GM21423 (cell line): ENCODE measurements around the gene SPESP1.
"Not testable (repeated sequence)": the region's sequence is repeated elsewhere in the genome, so short reads cannot be mapped to it uniquely, and the experiment has no call there.

Experiments
- ATAC-seq: cut with Tn5 transposase; IDR thresholded peaks from one replicate; pipeline ENCODE4 v1.9.1; 2021; ENCODE audit warnings: mild to moderate bottlenecking, moderate library complexity; ENCODE audit not compliant: unreplicated experiment

The SPESP1 gene

DNA sequence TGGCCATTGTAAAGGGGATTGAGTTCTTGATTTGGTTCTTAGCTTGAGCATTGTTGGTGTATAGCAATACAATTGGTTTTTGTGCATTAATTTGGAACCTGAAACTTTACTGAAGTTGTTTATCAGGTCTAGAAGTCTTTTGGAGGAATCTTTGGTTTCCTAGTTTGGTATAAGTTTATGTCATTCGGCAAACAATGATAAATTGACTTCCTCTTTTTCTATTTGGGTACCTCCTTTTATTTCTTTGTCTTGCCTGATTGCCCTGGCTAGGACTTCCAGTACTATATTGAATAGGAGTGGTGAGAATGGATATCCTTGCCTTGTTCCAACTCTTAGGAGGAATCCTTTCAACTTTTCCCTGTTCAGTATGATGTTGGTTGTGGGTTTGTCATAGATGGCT is 32.1 kb downstream of the SPESP1 start:
- no peak for ATAC-seq

DNA sequence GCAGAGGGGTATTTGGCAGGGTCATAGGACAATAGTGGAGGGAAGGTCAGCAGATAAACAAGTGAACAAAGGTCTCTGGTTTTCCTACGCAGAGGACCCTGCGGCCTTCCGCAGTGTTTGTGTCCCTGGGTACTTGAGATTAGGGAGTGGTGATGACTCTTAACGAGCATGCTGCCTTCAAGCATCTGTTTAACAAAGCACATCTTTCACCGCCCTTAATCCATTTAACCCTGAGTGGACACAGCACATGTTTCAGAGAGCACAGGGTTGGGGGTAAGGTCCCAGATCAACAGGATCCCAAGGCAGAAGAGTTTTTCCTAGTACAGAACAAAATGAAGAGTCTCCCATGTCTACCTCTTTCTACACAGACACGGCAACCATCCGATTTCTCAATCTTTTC is 33.4 kb downstream of the SPESP1 start:
- ATAC-seq, result not testable (repeated sequence)

DNA sequence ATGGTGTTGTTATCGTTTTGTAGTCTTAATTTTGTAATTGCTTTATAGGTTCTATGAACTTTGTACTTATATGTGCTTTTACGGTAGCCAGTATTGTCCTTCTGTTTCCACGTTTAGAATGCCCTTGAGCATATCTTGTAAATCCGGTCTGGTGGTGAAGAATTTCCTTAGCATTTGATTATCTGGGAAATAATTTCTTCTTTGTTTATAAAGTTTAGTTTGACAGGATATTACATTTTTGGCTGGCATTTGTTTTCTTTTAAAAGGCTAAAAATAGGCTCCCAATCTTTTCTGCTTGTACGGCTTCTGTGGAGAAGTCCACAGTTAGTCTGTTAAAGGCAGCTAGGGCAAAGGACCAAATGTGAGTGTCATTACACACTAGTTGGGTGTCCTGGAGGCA is 36.7 kb downstream of the SPESP1 start:
- ATAC-seq, result no peak

DNA sequence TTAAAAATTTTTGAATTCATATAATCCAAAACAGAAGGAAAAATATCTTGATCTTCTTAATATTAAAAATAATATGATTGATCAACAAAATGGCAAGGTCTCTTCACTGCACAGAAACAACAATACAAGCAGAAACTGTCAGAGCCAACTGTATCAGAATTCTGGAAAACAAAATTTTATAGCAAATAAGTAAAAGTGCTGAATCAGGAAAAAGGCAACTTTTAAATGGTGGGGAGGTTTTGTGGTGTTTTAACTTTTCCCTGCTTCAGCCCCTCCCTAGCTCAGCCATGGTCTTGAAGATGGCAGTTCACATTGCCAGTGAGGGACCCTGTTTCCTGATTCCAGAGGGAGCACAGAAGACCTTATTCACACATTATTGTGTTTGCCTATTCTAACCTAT is 37.6 kb downstream of the SPESP1 start:
- no peak for ATAC-seq

DNA sequence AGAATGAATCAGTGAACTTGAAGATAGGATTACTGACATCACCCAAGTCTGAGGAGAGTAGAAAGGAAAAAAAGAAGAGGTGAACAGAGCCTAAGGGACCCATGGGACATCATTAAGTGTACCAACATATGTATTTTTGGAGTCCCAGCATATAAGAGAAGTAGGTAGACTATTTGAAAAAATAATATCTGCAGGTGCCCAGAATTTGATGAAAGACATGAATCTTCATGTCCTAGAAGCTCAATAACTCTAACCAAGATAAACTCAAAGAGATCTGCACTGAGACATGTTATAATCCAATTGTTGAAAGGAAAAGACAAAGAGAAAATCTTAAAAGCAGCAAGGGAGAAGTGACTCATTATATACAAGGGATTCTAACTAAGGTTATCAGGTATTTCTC is 39.0 kb downstream of the SPESP1 start:
- ATAC-seq, result no peak

DNA sequence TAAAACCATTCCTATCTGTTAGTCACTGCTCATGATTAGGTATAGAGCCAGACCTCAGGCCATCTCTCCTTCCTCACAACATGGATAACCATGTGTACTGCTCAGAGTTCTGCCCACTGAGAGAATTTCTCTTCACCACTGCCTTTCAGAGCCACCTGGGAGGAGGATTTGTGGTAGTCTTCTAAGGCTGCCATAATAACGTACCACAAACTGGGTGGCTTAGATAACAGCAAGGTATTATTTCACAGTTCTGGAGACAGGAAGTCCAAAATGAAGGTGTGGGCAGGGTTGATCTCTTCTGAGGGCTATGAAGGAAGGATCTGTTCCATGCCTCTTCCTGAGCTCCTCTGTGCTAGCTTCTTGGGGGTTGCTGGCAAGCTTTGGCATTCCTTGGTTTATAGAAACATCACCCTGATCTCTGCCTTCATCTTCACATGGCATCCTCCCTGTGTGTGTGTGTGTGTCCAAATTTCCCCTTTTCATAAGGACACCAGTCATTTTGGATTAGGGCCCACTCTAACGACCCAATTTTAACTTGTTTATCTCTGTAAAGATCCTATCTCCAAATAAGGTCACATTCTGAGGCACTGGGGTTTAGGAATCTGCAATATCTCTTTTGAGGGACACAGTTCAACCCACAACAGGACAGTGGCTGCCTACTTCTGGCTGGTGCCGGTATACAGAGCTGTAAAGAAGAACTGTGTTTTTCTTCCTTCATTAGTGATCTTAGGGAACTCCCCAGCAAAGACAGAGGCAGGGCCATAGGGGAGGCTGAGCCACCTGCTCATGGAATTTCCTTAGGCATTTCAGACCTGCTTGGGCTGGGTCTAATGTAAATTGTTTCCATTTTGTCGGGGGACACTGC is 42.1 kb downstream of the SPESP1 start:
- no peak for ATAC-seq

DNA sequence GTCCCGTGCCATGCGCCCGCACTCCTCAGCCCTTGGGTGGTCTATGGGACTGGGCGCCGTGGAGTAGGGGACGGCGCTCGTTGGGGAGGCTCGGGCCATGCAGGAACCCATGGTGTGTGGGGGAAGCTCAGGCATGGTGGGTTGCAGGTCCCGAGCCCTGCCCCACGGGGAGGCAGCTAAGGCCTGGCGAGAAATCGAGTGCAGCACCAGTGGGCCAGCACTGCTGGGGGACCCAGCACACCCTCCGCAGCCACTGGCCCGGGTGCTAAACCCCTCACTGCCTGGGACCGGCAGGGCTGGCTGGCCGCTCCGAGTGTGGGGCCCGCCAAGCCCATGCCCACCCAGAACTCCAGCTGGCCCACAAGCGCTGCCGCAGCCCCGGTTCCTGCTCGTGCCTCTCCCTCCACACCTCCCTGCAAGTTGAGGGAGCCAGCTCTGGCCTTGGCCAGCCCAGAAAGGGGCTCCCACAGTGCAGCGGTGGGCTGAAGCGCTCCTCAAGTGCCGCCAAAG is 45.4 kb downstream of the SPESP1 start:
- ATAC-seq, result not testable (repeated sequence)

DNA sequence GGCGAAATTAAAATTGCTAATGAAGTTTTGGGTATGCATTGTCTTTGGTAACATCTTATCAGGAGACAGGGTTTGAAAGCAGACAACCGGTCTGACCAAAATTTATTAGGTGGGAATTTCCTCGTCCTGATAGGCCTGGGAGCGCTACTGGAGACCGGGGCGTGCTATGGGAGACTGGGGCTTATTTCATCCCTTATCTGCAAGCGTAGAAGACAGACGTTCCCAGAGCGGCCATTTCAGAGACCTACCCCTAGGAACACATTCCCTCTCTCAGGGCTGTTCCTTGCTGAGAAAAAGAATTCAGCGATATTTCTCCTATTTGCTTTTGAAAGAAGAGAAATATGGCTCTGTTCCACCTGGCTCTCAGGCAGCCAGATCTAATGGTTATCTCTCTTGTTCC is 47.1 kb downstream of the SPESP1 start:
- not testable (repeated sequence) for ATAC-seq

DNA sequence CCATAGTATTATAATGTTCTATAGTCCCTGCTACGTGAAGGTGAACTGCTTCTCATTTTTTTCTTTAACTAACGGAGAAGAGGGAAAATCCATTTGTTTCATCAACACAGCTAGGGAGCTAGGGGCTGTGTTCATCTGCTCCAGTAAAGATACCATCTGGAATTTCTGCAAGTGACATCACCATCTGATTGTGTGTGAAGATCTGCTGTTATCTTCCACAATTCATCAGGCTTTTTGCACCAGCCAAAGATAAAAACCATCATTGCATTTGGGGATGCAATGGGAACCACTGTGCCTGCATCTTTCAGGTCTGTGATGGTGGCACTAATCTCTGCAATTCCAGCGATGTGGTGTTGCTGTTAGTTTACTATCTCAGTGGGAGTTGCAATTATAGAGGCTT is 48.7 kb downstream of the SPESP1 start:
- ATAC-seq, result no peak

DNA sequence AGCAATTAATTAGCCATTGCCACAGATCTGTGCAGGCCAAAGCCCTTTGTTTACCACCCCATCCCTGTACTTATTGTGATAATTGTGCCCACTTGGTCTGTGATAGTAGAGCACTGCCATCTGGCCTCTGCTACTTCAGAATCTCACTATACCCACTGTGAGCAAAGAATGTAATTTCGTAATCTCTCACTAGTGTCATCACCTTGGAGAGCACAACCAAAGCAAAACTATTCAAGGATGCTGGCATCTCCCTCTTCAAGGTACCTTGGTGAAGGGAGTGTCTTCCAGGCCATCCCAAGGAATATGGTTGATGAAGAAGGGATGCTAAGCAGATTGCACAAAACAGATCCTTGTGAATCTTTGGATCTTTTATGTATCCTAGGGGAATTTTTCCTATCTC is 49.5 kb downstream of the SPESP1 start:
- ATAC-seq, result no peak

DNA sequence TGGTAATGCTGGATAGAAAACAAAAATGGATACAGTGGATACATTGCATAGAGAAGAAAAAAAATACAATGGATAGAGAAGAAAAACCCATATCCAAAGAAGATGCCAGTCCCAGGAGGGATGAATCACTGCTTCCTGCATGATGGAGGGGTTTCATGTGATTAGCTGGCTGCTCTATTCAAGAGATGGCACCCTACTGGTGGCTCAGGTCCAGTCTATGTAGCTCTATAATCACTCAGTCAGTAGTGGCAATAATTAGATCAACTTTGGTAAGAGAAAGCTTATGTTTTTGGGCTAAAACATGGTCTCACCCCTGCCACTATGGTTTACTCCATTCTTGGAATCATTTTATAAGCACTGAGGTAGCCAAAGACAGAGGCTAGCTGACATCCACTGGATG is 50.5 kb downstream of the SPESP1 start:
- ATAC-seq, result no peak

DNA sequence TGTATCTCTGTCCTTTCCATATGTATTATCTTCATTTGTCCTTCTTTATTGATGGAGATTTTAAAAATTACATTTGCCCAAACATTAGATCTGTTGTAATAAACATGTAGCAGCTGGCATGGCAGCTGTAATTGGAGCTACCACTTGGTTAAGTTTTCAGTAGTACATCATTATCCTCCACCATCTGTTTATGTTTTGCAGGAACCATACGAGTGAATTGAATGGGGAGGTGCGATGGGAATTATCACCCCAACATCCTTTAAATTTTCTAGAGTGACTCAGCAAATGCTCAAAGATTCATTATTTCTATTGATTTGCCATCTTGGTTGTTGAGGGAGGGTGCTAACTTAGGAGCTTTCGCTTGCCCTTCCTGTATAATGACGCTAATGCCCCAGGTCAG is 51.6 kb downstream of the SPESP1 start:
- ATAC-seq, result no peak

DNA sequence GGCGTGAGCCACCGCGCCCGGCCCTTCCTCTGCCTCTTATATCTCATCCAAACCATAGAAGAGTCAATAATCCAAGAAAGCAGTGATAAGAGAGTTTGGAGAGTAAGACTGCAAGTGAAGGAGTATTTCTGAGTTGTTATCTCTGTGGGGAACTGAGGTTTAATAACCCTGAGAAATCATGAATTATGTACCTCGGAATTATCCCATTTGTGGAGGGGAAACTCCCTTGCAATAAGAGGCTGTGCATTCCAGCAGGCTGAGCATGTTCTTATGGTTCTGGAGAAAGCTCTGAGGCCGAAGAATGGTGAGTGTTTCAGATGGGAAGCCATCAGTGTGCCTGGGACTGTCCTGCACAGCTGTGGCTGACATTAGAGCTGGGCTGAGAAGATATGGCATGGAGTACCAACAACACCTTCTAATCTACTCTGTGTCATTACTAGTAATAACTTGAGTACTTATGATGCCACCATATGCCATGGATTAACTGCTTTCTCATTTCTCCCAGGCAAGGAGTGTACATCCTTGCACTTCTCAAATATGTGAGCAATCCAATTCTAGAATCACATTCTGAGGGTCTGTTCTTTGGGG is 52.7 kb downstream of the SPESP1 start:
- ATAC-seq, result no peak

DNA sequence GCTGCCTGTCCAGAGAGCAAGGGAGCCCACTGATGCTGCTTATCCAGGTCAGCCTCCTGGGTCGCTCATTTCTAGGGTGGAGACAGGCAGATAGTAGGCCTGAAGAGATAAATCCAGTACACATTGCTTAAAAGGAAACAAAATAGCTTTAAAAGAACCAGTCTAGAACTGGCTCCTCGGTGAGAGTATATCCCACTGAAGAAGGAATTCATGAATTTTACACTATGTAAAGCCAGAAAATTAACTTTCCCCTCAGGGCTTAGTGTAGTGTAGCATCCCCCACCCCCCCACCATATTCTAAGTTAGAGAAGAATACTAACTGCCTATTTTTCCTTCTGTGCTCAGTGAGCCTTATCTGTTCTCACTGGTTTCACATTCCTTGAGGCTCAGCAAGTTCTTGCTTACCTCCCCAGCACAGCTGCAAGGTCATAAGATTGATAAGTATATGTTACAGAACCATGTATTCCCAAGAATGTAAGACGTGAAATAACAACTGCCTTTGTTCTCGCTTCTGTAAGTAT is 53.7 kb downstream of the SPESP1 start:
- no peak for ATAC-seq

DNA sequence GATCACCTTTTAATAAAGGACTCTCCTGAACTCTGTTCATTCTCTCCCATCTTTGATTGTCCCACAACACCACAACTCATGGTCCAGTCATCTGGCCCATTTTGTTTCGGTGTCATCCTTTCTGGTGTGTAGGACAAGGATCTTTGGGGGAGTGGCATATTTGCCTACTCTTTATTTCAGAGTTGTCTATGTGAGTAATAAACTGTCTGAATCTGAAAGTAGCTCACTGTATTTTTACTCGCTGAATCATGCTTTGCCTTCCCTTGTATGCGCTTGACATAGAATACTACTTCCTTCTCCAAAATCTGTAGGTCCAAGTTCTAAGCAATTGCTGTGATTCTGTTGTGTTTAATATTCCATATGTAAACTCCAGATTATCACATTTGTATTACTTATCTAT is 54.3 kb downstream of the SPESP1 start:
- no peak for ATAC-seq

DNA sequence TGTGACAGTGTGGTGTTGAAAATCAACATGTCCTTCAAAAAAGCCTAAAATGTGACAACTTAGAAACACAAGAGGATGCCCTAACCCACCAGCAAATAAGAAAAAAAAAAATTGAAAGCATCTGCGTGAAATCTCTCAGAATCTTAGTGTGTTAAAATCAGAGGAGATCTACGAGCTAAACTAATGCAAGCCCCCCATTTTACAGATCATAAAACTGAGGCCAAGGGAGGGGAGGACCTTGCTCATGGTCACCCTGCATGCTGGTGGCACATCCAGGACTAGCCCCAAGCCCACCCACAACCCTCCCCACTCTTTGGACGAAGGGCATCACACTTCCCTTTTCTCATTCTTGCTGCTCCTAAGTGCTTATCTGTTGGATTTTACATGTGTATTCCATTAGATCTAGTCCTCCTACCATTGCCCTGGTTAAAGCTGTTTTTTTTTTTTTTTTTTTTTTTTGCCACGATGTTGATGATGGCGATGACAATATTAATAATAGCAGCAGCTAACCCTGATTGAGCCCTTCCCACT is 55.1 kb downstream of the SPESP1 start:
- ATAC-seq, result no peak

DNA sequence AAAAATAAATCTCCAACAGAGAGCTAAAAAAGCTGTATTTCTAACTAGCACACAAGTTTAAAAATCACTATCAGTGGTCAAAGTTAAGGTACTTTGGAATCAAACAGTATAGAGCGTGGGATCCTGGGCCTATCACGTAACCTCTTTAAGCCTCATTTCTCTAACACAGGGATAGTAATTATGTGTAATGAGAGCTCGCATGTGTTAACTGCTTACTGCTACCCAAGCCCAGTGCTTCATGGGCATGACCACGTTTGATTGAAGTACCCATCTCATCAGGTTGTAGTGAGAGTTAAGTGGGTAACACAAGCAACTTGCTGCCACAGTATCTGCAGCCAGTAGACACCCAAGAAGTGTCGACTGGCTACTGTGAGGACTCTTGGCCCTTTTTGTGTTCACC is 56.0 kb downstream of the SPESP1 start:
- no peak for ATAC-seq

DNA sequence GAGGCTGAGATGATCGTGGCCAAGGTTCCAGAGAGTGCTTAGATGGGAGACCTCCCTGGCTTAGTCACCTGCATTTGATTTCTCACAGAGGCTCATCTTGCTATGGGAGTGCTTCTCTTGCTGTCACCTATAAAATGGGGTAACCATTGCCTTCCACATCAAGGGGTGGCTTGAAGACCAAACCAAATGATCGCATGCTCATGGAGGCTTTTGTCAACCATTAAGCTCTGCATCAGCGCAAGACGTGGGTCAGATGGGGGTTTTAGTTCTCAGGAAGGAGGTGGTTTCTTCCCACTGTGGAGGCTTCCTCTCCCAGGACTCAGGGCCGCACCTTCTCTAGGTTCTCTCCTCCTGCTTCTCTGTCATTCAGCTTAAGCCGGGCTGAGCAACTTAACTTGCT is 56.8 kb downstream of the SPESP1 start:
- ATAC-seq, result no peak

DNA sequence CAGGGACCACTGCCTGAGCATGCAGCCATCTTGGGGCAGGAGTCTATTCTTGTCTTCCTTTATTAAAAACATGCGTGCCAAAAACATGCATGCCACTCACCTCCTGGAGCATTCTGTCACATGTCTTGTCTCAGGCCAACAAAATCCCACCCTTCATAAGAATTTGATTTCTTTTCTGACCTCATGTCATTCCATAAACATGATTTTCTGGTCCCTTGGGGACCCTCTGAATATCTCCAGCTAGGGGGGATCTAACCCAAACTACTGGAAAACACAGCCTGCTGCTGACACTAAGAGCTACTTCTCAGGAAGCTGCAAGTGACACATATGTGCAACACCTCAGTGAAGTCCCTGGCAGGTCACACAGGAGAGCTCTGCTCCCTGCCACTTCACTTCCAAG is 57.4 kb downstream of the SPESP1 start:
- no peak for ATAC-seq

DNA sequence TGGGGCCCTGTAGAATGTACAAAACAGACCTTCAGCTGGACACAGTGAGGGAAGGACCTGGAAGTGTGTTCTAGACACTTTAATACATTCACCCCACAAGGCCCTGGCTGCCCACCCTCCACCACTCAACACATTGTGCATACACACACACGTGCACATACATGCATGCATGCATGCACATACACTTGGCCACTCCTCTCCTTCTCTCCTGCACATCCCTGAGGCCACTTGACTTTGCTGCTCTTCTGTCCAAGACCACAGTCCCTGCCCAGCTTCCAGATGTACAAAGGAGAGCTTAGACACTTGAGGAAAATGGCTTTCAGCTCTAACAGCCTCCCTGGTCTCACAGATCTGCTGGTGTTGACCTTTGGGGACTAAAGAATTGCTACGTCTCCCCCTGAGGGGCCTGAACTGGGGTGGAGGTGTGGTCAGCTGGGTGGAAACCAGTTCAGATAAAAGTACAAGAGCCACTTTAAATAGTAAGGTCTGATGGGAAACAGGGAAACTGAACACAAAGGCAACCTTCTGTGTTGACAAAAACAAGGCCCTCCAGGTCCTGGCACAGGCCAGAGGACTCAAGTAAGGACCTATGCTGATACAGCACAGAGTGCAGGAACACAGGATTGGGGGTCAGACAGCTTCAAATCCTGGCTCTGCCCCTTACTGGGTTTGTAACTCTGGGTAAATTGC is 59.4 kb downstream of the SPESP1 start:
- ATAC-seq, result no peak

DNA sequence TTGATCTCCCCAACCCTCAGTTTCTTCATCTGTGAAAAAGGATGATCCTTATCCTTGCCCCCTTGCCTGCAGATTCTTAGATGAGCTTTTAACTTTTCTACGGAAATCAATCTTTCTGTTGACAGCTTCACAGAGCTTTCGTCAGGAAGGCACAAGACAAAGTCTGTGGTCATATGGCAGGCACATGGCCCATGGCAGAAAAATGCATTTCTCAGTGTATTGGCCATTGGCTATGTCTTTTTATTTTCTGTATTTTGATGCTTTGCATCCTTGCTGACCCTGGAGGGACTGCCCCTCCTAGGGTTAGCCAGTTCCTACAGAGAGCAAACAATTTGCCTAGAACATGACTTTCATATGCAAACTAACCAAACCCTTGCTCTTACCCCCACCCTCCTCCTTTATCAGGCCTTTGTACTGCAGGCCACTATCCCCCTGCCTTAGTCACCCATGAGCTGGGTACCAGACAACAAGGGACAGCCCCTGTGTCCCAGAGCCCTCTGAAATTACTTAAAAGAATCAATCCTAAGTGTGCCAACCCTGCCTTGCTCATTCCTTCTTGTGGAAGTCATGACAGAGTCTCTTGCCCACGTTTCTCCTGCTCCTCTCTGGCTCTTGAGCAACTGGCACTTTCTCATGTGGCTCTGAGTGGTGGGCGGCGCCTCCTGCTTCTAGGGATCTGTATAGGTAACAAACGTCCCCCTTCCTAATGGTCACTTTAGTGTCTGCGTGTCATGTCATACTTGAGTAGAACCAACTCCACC is 60.1 kb downstream of the SPESP1 start:
- ATAC-seq, result no peak
